NCI-H446 (cell line): ENCODE results near the gene AKAP13.

ENCODE experiments used
- DNase-seq, 2 experiments: peaks; one replicate each; lab custom pipeline; 2025; lab: John Stamatoyannopoulos, UW

AKAP13 gene

DNA sequence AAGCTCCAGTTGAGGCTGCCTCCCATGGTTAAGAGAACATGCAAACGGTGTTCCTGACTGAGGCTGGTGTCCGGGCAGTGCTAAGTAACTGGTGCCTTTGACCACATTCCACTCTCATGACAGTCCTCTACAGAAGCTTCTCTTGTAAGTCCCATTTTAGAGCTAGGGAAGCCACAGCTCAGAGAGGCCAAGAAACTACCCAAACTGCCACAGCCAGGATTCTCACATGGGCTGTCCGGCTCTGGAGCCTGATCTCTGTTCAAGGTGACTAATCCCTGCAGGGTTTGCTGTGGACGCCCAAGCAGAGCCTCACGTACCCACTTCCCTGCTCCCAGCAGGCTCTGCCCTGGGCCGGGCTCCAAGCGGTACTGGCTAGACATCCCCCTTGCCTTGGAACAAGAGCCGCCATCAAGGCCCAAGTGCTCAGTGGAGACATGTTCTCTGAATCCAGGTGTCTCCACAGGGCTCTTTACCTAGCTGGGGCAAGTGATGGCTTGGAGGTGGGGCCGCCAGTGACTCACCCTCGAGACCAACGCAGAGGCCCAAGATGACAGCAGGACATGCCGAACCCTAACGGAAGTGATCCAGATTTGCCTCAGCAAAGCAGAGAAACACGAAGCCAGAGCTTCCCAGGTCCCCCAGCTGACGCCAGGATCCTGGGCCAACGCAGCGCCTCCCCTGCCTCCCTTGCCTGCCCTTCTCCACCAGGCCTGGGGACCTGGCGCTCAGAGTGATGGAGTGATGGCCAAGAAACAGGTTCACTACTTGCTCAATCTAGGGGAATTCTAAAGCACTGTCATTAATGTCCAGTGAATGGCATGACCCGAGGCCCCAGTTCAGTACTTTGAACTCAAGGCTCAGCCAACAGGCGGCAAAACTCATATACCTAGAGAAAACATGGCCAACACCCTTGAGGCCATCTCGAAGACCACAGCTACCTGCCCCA lies 390.0 kb downstream of the AKAP13 start:
- DNase-seq: no peak

DNA sequence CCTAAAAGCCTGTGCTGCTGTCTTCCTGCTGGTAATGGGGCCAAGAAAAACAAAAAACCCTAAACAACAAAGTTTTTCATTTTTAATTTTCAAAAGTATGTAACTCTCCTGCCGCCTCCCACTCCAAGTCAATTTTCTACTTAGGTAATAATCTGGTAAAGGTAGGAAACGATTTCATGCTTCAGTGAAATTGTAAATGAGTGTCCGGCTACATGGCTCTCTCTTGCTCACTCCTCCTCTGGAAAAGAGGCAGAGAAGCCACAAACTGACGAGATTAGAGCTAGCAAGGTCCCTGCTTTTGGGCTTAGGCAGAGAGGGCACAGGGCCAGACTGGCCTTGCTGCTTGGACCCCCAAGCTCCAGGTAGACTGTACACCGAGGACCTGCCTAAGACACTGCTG lies 390.9 kb downstream of the AKAP13 start:
- DNase-seq: no peak

DNA sequence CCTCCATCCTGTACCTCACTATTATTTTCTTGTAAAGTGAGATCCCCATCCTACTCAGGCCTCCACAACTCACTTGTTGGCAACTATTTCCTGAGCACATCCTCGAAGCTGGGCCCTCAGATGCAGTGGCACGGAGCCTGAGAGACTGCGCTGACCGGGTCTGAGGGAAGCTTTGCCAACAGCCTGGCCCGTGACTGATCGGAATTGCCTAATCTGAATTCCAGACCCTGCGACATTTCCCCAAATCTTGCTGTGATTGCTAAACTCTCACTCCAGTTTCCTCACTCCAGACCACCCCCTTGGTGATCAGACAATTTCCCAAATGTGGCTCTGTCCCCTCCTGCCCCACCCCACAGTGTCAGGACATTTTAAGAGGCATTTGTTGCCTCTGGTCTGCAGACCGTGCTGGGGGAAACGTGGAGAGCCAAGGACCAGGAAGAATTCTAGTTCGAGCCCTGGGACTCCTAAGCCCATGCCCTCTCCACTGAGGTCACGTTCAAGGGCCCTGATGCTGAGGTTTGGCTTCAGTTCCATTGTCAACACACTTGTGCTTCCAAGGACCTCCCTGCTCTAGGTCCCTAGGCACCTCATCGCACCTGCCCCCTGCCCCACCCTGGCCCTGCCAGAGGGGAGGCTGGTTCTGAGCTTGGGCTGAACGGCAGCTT lies 391.5 kb downstream of the AKAP13 start:
- DNase-seq: no peak

DNA sequence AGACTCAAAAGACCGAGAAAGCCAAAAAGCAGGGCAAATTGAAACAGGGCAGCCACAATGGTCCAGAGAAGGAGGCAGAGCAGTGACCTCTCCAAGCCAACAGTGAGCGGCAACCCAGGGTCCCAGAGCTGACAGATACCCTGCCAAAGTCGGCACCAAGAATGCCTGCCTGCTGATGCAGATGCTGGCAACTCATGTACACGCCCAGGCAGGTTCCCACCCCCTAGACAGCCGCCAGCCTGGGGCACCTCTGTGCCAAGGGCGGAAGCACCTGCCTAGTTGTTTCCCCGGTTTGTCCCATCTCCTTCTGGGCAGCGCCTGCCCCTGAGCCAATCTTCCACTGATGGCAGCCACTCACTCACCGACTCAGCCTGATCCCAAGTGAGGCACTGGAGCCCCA lies 392.3 kb downstream of the AKAP13 start:
- peak in 1 of 2 experiments; percentile 50 for DNase-seq

DNA sequence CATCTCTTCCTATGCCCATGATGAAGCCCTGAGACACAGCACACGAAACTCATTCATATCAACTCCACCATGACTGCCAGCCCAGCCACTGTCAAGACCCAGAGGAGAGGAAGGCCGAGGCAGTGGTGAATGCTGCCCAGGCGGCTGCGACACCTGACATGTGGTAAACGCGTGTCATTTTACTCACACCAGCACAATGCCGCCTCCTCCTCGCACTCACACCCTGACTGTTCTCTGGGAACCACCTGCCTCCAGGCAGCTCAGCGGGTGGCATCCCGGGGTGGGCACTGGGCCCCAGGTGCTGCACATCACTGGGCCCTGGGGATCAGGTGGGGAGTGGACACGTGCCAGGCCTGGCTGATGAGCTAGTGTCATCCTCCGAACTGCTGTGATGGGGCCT lies 392.8 kb downstream of the AKAP13 start:
- DNase-seq: no peak

DNA sequence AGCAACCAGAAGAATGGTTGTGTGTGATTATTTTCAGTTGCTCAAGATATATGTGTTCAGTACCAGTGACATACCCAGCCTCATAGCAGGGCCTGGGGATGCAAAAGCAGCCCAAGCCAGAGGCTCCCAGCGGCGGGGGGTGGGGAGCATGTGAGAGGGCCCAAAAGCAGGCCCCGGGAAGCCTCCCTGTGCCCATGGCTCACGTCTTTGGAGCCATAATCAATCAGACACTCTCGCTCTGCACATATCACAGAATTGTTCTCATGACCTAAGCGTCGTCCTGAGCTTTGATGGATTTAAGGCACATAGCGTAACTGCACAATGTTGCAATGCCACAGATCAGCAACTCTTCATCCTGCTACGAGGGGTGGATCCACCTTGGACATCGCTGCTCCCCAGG lies 393.6 kb downstream of the AKAP13 start:
- no peak for DNase-seq

DNA sequence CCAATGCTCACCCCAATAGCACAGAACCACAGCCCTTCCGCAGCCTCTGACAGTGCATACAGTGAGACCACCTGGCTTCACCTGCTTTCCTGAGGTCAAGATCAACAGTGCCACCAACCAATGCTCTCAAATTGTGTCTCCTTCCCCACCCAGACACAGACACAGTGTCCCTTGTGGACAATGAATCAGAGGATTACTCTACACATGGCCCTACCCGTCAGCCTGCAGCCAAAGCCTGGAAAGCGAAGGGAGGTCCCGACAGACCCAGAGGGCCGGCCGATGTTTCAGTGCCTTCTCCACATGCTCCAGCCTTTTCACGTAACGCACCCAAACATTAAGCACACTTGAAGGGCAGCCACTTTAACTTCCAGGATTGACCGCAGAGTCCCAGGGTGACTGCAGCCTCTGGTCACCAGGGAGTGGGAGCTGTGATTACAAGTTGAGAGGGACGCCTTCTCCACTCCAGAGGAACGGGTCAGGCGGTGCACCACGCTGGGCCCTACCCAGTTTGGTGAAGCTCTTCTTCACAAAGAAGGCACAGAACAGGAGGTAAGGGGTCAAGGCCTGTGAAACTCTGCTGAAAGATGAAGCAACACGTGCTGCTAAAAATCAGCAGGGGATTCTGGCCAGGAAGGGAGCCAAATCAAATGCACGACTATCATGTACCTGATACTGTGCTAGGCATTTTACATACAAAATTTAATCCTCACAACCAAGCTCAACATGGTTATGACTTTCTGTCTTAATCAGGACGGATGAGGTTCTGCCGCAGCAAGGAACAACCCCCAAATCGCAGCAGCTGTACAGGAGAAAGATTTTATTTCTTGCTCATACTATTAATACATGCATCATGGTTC lies 397.1 kb downstream of the AKAP13 start:
- DNase-seq: no peak

DNA sequence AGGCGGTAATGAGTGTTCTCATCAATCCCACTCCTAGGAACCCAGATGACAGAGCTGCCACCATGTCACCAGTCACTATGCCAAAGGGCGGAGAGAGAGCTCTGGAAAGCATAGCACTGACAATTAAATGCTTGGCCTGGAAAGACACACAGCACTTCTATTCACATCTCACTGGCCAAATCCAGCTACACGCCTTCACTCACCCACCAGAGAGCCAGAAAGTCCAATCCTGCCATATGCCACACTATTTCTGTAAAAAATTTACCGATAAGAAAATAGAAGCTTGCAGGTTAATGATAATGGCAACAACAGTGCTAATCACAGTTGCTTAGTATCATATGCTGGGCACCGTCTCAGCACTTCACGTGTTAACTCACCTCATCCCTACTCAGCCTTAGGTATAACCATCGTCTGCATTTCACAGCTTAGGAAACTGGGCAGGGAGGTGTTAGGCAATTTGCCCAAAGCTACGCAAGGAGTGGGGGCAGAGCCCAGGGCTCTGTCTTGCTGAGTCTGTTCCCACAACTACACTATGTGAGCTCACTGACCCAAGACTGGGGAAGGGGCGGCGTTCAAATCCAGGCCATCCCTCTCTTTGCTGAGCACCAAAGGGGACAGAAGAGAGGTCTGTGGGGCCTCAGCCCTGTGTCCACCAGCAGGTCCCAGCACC lies 397.8 kb downstream of the AKAP13 start:
- peak; percentile 59 to 77 for DNase-seq

DNA sequence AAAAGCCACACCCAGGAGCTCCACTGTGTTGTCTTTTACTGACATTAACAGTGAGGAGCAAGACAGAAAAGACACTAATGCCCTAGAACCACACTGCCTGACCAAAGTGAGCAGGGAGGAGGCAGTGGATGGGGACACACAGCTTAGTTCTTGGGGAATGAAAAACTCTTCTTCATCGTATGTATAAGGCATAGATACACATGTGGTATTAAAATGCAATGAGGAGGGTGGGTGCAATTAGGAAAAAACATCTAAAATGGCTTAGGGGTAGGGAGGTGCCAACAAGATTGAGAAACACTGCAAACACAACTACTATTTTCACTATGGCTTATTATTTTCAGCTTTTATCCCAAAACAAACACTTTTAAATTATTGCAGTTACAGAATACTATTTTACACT lies 398.8 kb downstream of the AKAP13 start:
- DNase-seq: no peak

DNA sequence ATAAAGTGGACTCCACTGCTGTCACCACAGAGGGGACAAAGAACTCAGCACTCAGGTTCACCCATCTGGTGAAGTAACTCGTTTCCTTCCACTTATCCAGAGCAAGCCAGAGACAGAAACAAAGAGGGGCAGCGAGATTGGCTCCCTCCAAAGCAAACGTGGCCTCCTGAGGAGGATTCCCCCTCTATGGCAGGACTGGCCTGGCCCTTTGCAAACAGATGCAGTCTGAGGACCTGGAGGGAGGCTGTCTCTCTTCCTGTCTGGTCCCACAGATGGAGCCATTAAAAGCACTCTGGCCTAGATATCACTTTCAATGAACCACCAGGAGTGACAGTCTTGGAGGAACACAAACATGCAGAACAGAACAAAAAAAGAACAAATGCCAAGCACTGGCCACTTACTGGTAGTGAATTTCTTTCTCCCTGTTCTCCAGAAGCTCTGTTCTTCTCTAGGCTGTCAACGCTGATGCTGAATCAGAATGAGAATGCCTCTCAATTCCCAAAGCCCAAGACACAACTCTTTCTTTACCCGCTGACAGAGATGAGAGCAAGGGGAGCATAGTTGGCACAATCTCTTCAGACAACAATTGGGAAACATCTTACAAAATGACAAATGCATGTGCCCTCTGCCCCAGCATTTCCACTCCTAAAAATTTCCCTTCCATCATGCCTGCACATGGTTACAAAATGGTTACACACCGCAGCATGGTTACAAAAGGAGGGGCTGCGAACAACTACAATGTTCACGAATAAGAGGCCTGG lies 400.0 kb downstream of the AKAP13 start:
- no peak for DNase-seq

DNA sequence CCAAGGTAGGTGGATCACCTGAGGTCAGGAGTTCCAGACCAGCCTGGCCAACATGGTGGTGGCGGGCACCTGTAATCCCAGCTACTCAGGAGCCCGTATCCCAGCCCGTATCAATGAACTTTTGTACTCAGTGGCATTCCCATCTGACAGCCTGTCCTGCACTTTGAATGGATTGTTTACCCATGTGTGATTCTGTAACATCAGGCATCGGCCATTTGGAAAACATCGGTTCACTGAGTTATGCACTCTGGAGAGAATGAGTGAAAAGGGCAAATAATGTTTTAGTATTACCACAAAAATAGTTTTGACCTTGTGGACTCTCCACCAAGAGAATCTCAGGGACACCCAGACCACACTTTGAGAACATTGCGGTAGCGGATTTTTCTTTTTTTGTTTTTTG lies 400.7 kb downstream of the AKAP13 start:
- no peak for DNase-seq

DNA sequence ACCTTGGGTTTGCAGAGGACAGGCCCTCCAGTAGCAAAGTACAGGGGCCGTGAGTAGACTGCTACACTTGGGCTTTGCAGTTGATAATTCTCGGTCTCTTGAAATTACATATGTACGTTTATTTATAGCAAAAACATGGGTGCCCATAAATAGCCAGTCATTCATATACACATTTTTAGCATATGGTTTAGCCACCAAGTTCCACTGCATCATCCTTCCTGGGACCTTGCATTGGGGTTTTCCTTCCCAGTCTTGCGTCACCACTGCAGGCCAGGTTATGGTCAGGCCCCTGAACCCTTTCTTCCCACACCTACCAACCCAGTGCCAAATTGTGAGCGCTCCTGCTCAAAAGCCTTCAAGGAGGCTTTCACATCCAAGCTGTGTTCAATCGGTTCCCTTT lies 401.7 kb downstream of the AKAP13 start:
- no peak for DNase-seq

DNA sequence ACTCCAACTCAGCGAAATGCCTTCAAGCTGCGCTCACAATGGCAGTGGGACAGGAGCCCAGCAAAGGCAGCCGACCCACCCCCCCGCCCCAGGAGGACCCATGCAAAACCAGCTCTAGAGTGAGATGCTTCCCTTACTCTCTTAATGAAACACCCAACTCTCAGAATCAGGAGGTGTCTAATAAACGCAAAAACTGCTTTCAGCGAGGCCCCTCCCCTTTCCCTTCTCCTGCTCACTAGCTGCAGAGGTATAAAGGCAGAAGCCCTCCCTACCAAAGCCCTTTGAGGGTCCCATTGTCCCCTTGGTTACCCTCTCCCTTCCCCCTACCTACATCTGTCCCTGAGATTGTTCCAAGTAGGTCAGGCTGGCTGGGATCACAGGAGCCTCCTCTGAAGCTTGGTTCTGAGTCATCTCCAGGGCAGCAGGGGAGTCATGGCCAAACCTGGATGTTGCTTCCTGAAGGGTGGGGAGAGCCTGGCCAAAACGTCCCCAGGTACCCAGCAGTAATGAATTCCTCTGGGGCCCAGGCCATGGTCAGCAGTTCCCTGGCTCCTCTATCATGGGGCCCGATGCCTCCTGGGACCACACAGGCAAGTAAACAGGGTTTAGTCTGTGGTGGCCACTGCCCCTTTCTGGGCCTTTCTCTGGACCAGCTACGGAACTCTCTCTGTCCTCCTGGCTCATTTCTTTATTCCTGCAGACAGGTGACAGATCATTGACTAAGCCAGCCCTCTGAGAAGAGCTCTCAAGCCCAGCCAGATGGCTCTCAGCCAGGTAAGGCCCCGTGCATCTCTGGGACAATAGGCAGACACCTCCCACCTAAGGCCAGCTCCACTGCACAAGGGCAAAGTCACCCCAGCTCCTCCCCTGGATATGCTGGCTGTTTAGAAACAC lies 405.7 kb downstream of the AKAP13 start:
- DNase-seq: peak in 1 of 2 experiments; percentile 68

DNA sequence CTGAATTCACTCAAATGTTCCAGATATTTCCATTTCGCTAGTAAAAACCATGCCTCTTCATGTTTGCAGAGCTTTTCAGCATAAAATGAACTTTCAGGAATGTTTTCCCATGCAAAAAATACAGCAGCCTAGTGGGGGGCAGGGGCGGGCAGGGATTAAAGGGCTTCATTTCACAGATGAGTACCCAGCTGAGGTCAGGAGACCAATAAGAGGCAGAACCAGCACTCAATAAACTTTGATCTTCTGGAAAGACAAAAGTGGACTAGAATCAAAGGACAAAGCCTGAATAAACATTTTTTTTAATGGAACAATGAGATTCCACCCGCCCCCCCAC lies 406.3 kb downstream of the AKAP13 start:
- no peak for DNase-seq

DNA sequence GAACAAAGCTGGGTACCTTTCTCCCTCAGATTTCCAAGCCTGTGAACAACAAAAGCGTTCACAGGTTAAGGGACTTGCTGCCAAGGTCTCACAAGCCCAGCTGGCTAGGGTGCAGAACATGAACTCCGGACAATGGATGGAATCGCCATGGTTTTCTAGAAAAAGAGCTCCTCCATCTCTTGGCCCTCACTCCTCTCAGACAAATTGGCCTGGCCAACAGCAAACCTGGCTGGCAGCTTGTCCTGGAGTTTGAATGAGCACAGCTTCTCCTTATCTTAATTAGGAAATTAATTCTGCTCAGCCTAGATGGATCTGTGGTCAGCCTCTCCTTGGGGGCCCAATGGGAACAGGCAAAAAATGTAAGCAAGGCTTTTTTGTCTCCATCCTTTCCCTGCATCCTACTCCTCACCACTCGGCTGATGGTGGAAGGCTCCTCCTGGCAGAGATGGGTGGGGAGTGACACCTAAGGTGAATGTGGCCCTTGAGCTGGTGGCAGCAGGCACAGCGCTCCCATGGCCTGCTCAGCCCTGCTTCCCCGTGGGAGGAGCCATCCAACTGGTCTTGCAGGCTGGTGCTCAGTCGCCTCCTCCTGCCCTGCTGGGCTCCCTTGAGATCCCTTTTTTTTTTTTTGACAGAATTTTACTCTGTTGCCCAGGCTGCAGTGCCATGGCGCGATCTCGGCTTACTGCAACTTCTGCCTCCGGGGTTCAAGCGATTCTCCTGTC lies 408.5 kb downstream of the AKAP13 start:
- peak in 1 of 2 experiments; percentile 14 for DNase-seq

DNA sequence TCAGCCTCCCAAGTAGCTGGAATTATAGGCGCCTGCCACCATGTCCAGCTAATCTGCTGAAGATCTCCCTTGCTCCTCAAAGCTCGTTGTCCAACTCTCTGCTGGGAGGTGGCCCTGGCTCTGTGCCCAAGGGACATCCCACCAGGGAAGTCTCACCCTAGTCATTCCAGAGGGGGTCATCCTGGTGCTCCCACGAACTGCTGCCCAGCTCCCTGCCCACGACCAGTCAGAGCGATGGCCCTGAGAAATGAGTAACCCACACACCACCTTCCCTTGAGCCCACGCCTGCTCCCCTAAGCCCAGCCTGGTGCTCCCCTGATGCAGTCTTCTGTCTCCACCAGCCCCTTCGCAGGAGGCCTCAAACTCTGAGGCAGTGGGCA lies 409.1 kb downstream of the AKAP13 start:
- no peak for DNase-seq

DNA sequence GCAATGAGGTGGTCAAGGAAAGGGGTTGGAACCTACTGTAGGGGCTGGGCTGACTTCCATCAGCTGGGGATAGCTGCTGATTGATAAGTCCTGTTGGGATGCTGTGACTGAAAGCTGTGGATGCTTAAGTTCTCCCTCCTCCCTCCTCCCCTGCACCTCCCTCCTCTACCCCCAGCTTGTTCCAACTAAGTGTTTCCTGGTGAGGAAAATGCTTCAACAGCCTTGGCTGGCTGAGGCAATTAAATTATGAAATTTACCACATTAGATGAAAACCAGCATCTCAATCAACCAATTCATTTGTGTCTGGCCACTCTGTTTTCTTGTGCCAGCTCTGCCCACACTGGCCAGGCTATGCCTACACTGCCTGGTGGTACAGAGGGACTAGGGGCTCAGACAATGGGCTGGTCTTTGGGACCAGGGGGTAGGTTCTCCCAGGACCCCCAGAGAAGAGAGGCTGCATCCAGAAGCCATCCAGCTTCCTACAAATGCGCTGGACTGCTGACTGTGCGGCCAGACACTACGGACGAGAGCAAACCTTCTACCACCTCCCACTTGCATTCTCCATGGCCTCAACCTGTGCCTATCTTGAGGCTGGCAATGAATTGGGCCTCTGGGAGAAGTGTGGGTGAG lies 411.8 kb downstream of the AKAP13 start:
- no peak for DNase-seq

DNA sequence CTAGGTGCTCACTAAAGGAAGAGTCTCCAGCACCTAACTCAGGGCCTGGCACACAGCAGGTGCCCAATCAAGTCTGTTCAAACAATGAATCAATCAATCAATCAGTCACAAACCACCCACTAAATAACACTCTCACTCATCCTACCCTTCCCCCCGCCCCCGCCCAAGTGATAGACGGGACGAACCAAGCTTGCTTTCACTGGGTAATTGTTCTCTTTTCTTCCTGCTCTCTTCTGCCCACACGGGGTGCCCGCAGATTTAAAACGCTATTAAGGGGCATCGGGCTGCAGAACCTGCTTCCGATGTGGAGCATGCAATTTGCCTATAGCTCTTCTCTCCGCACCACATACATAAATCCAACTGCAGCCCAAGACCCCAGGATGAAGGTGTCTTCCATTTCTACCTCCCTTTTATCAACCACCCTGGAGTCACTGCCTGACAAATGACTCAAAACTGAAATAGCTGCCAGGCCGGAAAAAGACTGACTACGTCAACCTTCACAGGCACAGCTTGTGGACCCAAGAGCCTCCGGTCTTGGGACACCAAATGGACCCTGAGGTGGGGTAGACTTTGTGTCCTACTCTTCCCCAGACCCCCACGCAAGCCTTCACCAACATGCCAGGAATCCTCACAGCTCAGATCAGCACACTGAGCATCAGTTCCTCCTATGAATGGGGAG lies 412.6 kb downstream of the AKAP13 start:
- DNase-seq: no peak
